Measurements from ENCODE around the gene RAD54L2. TPM values are rescaled to one million over a fixed set of nuclear protein-coding genes. Genes with fewer than 3 reads are reported as not detected.
A peak's percentile ranks its signal among the peaks of the same experiment; 100 is the strongest.
"Not testable (repeated sequence)": the region's sequence is repeated elsewhere in the genome, so short reads cannot be mapped to it uniquely, and the experiment has no call there.

The RAD54L2 gene
- total and polyA plus RNA-seq, 11 donors = 5.5 to 20.0 (median 12.5) TPM

DNA sequence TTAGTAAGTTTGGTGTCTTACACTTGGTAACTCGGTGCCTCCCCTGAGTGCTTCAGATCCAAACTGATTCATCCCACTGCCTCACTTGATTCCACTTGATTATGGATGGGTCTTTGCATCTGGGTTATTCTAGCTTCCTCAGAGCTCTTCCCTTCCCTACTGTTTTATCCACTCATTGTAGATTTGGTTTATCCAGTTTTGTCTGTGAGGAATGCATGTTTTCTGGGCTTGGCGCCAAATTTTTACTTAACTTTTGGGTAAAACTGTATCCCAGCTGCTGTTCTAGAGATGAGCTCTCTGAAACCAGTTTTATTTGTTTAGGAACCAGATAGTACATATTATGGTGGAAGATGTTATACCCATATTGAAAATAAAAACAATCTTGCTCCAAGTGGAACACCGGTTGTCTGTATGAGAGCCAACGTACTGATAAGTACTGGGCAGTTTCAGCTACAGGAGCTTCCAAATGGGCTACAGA, 20.9 kb downstream of the RAD54L2 start:
- Histone ChIP-seq H3K27ac (peak overlapping the region in 1 of 12 donors; percentile 7), H3K4me1 (peaks cover 0 to 21% (median 8%) of the 10 kb centered on the region in 12 donors), H3K27me3 (no peaks in the 10 kb centered on the region), H3K4me3 (no peak overlapping the region), H3K36me3 (peaks cover 0 to 14% (median 5%) of the 10 kb centered on the region in 9 donors), H3K9me3 (no peaks in the 10 kb centered on the region)
- intact Hi-C loops (cut with DNase I) = no loop called here
- DNase-seq (peak in 2 of 5 donors; percentile 22 to 33), ATAC-seq (peak in 1 of 4 donors; percentile 59)
- no peak for TF ChIP-seq POLR2A (IDR thresholded peaks at IDR 0.05)
- TF ChIP-seq, protein P1, sequence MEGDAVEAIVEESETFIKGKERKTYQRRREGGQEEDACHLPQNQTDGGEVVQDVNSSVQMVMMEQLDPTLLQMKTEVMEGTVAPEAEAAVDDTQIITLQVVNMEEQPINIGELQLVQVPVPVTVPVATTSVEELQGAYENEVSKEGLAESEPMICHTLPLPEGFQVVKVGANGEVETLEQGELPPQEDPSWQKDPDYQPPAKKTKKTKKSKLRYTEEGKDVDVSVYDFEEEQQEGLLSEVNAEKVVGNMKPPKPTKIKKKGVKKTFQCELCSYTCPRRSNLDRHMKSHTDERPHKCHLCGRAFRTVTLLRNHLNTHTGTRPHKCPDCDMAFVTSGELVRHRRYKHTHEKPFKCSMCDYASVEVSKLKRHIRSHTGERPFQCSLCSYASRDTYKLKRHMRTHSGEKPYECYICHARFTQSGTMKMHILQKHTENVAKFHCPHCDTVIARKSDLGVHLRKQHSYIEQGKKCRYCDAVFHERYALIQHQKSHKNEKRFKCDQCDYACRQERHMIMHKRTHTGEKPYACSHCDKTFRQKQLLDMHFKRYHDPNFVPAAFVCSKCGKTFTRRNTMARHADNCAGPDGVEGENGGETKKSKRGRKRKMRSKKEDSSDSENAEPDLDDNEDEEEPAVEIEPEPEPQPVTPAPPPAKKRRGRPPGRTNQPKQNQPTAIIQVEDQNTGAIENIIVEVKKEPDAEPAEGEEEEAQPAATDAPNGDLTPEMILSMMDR (IDR thresholded peaks at IDR 0.05) = no peak
- WGBS, 4 donors = 39 to 49% (median 40%) methylated on average over 4 of the region's 4 CpGs

DNA sequence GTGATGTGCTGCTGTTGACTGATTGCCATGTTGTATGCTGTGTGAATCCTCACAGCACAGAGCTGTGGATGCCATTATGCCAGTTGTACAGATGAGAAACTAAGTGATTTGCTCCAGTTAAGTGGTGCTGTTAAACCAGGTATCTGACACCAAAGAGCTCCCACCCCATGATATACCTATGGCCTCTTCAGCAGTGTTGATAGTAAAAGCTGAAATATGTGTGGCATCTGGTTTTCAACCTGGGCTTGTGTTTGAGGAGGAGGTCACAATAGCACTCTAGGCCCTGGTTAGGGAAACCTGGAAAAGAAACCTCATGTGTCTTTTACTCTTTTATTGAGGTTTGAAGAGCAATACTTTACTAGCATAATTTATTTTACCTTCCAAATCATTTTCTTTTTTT, 21.4 kb downstream of the RAD54L2 start:
- intact Hi-C loops (cut with DNase I) = no loop called here
- H3K36me3 ChIP-seq = peaks cover 0 to 11% (median 3%) of the 10 kb centered on the region in 9 donors
- DNase-seq = no peak
- peaks cover 0 to 21% (median 8%) of the 10 kb centered on the region in 12 donors for H3K4me1 ChIP-seq
- no peak for ATAC-seq
- H3K27me3 ChIP-seq = no peaks in the 10 kb centered on the region
- peak overlapping the region in 1 of 12 donors; percentile 7 for H3K27ac ChIP-seq
- H3K4me3 ChIP-seq = no peak overlapping the region
- no peak for TF ChIP-seq POLR2A (IDR thresholded peaks at IDR 0.05)
- no peaks in the 10 kb centered on the region for H3K9me3 ChIP-seq

DNA sequence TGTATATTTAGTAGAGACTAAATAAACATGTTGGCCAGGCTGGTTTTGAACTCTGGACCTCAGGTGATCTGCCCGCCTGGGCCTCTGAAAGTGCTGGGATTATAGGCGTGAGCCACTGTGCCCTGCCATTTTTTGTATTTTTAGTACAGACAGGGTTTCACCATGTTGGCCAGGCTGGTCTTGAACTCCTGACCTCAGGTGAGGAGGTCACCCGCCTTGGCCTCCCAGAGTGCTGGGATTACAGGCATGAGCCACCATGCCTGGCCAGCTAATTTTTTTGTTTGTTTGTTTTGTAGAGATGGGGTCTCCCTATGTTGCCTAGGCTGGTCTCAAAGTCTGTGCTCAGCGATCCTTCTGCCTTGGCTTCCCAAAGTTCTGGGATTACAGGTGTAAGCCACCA, 23.9 kb downstream of the RAD54L2 start:
- DNase-seq; intact Hi-C loops (cut with DNase I): not testable (repeated sequence)

DNA sequence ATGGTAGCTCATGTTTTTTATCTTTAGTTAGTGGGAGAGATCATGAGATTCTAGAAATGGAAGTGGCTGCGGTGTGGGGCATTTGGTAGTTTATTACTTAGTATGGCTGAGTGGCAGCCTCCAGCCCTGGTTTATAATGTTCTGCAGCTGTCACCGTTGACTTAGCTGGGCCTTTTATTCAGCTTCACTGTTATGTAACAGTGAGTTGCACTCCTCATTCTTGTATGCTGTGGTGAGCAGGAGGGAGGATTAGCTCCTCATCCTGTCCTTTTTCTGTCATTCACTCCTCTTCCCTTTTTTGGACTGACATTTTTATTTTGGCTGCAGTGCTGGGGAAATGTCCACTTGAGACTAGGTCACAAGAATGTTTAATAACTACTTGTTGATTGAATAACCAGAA, 29.5 kb downstream of the RAD54L2 start:
- no peak overlapping the region for H3K4me3 ChIP-seq
- ATAC-seq (peak in 2 of 4 donors; percentile 42 to 75), DNase-seq (no peak)
- H3K27ac ChIP-seq = peak overlapping the region in 3 of 12 donors; percentile 17 to 38 (median 30)
- H3K36me3 ChIP-seq = peaks cover 0 to 11% (median 1%) of the 10 kb centered on the region in 9 donors
- H3K9me3 ChIP-seq = no peaks in the 10 kb centered on the region
- H3K4me1 ChIP-seq = peaks cover 0 to 40% (median 20%) of the 10 kb centered on the region in 12 donors
- intact Hi-C loops (cut with DNase I) = no loop called here
- WGBS, 4 donors = 41 to 47% (median 42%) methylated on average over 2 of the region's 2 CpGs
- H3K27me3 ChIP-seq = no peaks in the 10 kb centered on the region
- no peak for TF ChIP-seq POLR2A (IDR thresholded peaks at IDR 0.05)
- TF ChIP-seq, protein P1 (IDR thresholded peaks at IDR 0.05) = no peak

More for the DNA sequence above, 23.9 kb downstream of the RAD54L2 start:
- not testable (repeated sequence) for H3K27me3 ChIP-seq, H3K36me3 ChIP-seq, H3K4me3 ChIP-seq, ATAC-seq, H3K27ac ChIP-seq, H3K9me3 ChIP-seq
- H3K4me1 ChIP-seq = peaks cover 0 to 31% (median 9%) of the 10 kb centered on the region in 12 donors
- 96 to 100% (median 99%) methylated on average over 2 to 4 of the region's 4 CpGs for WGBS, 4 donors

DNA sequence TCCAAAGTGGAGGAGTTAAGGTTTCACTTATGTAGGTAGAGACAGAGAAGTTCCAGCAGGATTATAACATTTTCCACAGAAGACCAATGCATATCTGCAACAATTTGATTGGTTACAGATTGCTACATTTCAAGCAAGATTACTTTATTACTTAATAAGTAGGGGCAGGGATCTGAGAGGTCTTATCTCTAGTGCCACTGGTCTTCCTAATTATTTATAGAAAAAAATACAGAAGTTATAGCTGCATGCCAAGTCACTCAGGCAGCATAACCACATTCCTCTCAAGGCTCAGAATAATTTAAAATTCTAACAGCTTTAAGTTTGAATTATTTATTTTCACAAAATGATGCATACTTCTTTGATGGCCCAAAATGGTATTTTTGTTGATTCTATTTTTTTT, 30.5 kb downstream of the RAD54L2 start:
- H3K4me3 ChIP-seq = no peak overlapping the region
- H3K4me1 ChIP-seq = peaks cover 0 to 32% (median 20%) of the 10 kb centered on the region in 12 donors
- DNase-seq = no peak
- H3K27me3 ChIP-seq = no peaks in the 10 kb centered on the region
- no peak overlapping the region for H3K27ac ChIP-seq
- intact Hi-C loops (cut with DNase I) = no loop called here
- ATAC-seq = no peak
- TF ChIP-seq POLR2A (IDR thresholded peaks at IDR 0.05) = no peak
- TF ChIP-seq, protein P1 (IDR thresholded peaks at IDR 0.05) = no peak
- peaks cover 0 to 18% (median 6%) of the 10 kb centered on the region in 9 donors for H3K36me3 ChIP-seq
- H3K9me3 ChIP-seq = no peaks in the 10 kb centered on the region

Measured in heart left ventricle (tissue), 16 donors.